Glutamatergic neuron (in vitro differentiated cells): Measurements from ENCODE around the gene PCOLCE2. TPM values are rescaled to one million over a fixed set of nuclear protein-coding genes. Genes with fewer than 3 reads are reported as not detected.
A peak's percentile ranks its signal among the peaks of the same experiment; 100 is the strongest.

Source experiments
- DNase-seq: peaks from one replicate; pipeline ENCODE4 v3.0.0; 2022
- H3K27ac Mint-ChIP-seq: one replicate; pipeline ENCODE4 v1.8.0; 2020; ENCODE audit warnings: mild to moderate bottlenecking, mixed read lengths, inconsistent platforms; ENCODE audit not compliant: unreplicated experiment
- H3K27me3 Mint-ChIP-seq: one replicate; pipeline ENCODE4 v1.8.0; 2020; ENCODE audit warnings: mild to moderate bottlenecking, moderate library complexity, mixed read lengths, inconsistent platforms; ENCODE audit not compliant: unreplicated experiment
- H3K36me3 Mint-ChIP-seq: one replicate; pipeline ENCODE4 v1.8.0; 2020; ENCODE audit warnings: mild to moderate bottlenecking, mixed read lengths, inconsistent platforms; ENCODE audit not compliant: unreplicated experiment
- H3K4me1 Mint-ChIP-seq: one replicate; pipeline ENCODE4 v1.8.0; 2020; ENCODE audit warnings: mild to moderate bottlenecking, low read depth, mixed read lengths, inconsistent platforms; ENCODE audit not compliant: unreplicated experiment
- H3K4me3 Mint-ChIP-seq: one replicate; pipeline ENCODE4 v1.8.0; 2020; ENCODE audit warnings: mild to moderate bottlenecking, mixed read lengths, inconsistent platforms; ENCODE audit not compliant: unreplicated experiment
- H3K9me3 Mint-ChIP-seq: one replicate; pipeline ENCODE4 v1.8.0; 2020; ENCODE audit warnings: mild to moderate bottlenecking, moderate library complexity, mixed read lengths, inconsistent platforms; ENCODE audit not compliant: unreplicated experiment
- CTCF ChIP-seq: fragments of 200-600 bp; sonication (generic); IDR thresholded peaks from one replicate; pipeline ENCODE4 v1.5.0; 2021; ENCODE audit not compliant: partially characterized antibody, unreplicated experiment
- long read RNA-seq: library from polyadenylated mRNA; unstranded; transcript quantifications from one replicate; pipeline ENCODE4 v2.0.0, GENCODE V29; 2020; ENCODE audit not compliant: unreplicated experiment
- total RNA-seq: library from RNA; stranded (reverse); fragmentation: NEBNext Ultra II Directional; extraction: Animal tissue kit (Norgen Biotek cat#: 25700); gene quantifications from one replicate; pipeline ENCODE4 v1.2.1, GENCODE V29; 2021; ENCODE audit not compliant: unreplicated experiment

PCOLCE2 gene
- total RNA-seq: 33.4 TPM
- long read RNA-seq, transcript PCOLCE2-201 (9 exons, 2,021 nt): major isoform, 10 of 18 reads
- long read RNA-seq, partial matches to known transcripts: 2 of 18 reads
- long read RNA-seq, other reads (novel, unspliced or antisense): 3 of 18 reads

GRCh38 chr3:142888481-142889211, at the start of gene PCOLCE2:
TSS of gene PCOLCE2 (minus strand) at chr3:142889083. CDS start at chr3:142888896, 187 bp downstream.
- H3K9me3 Mint-ChIP-seq: peaks cover 12% of the 10 kb centered on the region

GRCh38 chr3:142935963-142936362, 47.1 kb upstream of the PCOLCE2 start:
- no peak for TF ChIP-seq CTCF
- Mint-ChIP-seq H3K27me3 (no peaks in the 10 kb centered on the region), H3K27ac (no peak overlapping the region), H3K36me3 (no peaks in the 10 kb centered on the region), H3K4me1 (no peaks in the 10 kb centered on the region), H3K4me3 (no peak overlapping the region), H3K9me3 (no peaks in the 10 kb centered on the region)
- DNase-seq: no peak

More at GRCh38 chr3:142888481-142889211, at the start of gene PCOLCE2:
- Mint-ChIP-seq H3K36me3 (no peaks in the 10 kb centered on the region), H3K4me1 (peaks cover 12% of the 10 kb centered on the region), H3K27ac (peak within 1 kb of the TSS; percentile 92), H3K27me3 (peaks cover 6% of the 10 kb centered on the region), H3K4me3 (peak within 1 kb of the TSS; percentile 88)
- TF ChIP-seq CTCF: no peak
- DNase-seq: peak; percentile 65

- DNase-seq: no peak
- H3K4me3 Mint-ChIP-seq: no peak overlapping the region
- H3K36me3 Mint-ChIP-seq: no peaks in the 10 kb centered on the region
- no peak overlapping the region for H3K27ac Mint-ChIP-seq
- no peak for TF ChIP-seq CTCF
- H3K27me3 Mint-ChIP-seq: no peaks in the 10 kb centered on the region
- no peaks in the 10 kb centered on the region for H3K4me1 Mint-ChIP-seq
- H3K9me3 Mint-ChIP-seq: no peaks in the 10 kb centered on the region
Measured at GRCh38 chr3:142934887-142935269, 46.0 kb upstream of the PCOLCE2 start.

GRCh38 chr3:142934128-142934886, 45.4 kb upstream of the PCOLCE2 start:
- no peaks in the 10 kb centered on the region for H3K9me3 Mint-ChIP-seq
- no peak overlapping the region for H3K4me3 Mint-ChIP-seq
- no peak for DNase-seq
- H3K36me3 Mint-ChIP-seq: no peaks in the 10 kb centered on the region
- no peak for TF ChIP-seq CTCF
- no peaks in the 10 kb centered on the region for H3K4me1 Mint-ChIP-seq
- no peaks in the 10 kb centered on the region for H3K27me3 Mint-ChIP-seq
- no peak overlapping the region for H3K27ac Mint-ChIP-seq
